ENCODE results near the gene ZNF239.

Gene ZNF239

DNA sequence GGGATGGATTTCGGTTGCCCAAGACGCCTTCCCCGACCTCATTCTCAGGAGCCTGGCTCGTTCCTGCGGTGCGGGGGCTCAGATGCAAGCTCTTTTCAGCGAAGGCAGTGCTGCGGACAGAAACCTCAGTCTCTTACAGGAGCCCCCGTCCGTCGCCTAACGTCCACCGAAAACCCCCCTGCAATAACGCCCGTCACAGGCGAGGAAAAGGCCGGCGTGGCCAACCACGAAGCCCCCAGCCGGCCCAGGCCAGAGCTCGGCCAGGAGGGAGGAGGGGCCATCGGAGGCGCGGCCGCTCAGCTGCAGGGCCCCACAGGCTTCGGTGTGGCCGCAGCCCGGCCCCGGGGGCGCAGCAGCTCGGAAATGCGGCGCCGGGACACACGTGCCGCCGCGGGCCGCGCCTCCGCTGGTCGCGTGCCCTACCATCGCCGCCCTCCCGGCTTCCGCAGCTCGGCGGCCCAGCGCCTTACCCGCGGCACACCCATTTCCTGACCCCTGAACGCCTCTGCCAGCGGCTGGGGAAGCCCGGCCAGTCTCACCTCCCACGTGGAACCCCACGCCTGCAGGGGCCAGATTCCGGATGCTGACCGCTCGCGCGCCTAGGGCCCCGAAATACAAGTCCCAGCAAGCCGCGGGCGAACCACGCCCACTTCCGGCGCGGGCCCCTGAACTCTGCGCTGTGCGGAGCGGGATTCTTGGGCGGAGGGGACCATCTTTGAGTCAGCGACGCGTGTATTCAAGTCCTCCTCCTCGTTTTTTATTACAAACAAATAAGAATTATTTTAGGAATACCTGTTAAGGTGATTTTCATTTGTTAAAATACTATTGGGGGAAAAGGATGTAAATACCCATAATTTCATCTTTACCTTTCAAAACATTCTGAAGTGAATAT lies at the start of gene ZNF239:
ZNF239 (minus strand) TSS at position 616 of the 892 bp plus-strand sequence. CDS start 16,537 bp downstream, outside the sequence.
- TF ChIP-seq, protein P1, sequence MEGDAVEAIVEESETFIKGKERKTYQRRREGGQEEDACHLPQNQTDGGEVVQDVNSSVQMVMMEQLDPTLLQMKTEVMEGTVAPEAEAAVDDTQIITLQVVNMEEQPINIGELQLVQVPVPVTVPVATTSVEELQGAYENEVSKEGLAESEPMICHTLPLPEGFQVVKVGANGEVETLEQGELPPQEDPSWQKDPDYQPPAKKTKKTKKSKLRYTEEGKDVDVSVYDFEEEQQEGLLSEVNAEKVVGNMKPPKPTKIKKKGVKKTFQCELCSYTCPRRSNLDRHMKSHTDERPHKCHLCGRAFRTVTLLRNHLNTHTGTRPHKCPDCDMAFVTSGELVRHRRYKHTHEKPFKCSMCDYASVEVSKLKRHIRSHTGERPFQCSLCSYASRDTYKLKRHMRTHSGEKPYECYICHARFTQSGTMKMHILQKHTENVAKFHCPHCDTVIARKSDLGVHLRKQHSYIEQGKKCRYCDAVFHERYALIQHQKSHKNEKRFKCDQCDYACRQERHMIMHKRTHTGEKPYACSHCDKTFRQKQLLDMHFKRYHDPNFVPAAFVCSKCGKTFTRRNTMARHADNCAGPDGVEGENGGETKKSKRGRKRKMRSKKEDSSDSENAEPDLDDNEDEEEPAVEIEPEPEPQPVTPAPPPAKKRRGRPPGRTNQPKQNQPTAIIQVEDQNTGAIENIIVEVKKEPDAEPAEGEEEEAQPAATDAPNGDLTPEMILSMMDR (IDR thresholded peaks at IDR 0.05; ENCODE audit: low read depth, low read length, missing control alignments) = no peak
- DNase-seq (ENCODE audit: low read depth) = peak; percentile 52
- H3K4me3 ChIP-seq (ENCODE audit: low read depth, low read length) = peak within 1 kb of the TSS; percentile 57
- in situ Hi-C loops (cut with HindIII; ENCODE audit: low sequenced_read_pairs) = no loop called here

DNA sequence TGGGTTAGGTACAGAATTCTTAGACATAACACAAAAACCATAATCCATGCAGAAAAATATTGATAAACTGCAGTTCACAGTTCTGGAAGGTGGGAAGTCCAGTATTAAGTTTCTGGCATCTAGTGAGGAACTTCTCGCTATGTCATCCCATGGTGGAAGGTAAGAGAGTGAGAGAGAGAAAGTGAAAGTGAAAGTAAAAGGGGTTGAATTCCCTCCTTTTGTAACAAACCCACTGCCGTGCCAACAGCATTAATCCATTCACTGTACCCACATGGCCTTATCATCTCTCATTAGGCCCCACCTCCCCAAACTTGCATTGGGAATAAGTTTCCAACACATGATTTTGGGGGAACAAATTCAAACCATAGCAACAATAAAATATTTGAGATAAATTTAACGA lies 48.9 kb upstream of the ZNF239 start:
- no peak for DNase-seq (ENCODE audit: low read depth)
- in situ Hi-C loops (cut with HindIII; ENCODE audit: low sequenced_read_pairs) = no loop called here
- H3K4me3 ChIP-seq (ENCODE audit: low read depth, low read length) = no peak overlapping the region
- TF ChIP-seq, protein P1 (IDR thresholded peaks at IDR 0.05; ENCODE audit: low read depth, low read length, missing control alignments) = no peak

DNA sequence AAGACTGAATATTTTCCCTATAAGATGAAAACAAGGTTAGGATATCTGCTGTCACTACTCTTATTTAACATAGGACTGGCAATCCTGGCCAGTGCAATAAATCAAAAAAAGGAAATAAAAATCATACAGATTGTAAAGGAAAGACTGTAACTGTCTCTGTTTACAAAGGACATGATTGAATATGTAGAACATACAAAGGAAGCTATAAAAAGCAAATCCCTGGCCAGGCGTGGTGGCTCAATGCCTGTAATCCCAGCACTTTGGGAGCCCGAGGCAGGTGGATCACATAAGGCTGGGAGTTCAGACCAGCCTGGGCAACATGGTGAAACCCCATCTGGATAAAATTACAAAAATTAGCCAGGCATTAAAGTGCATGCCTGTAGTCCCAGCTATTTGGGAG lies 47.6 kb upstream of the ZNF239 start:
- DNase-seq (ENCODE audit: low read depth) = no peak
- in situ Hi-C loops (cut with HindIII; ENCODE audit: low sequenced_read_pairs) = no loop called here
- no peak overlapping the region for H3K4me3 ChIP-seq (ENCODE audit: low read depth, low read length)
- TF ChIP-seq, protein P1 (IDR thresholded peaks at IDR 0.05; ENCODE audit: low read depth, low read length, missing control alignments) = no peak

DNA sequence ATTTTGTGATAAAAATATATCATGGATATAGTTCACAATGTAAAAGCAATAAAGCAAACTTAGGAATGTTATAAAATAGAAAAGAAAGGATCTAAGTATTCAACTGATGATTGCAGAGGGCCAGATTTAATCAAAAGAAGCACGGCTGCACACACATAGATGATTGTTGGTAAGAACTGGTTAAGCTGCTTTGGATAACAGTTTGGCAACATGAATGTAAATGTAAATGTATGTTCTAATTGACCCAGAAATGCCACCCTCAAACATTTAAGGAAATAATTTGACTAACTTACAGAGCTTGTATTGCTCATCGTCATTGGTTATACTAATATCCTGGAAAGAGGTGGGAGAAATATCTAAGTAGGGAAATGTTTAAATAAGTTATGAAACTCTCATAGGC lies 45.0 kb upstream of the ZNF239 start:
- TF ChIP-seq, protein P1 (IDR thresholded peaks at IDR 0.05; ENCODE audit: low read depth, low read length, missing control alignments) = no peak
- no peak overlapping the region for H3K4me3 ChIP-seq (ENCODE audit: low read depth, low read length)
- in situ Hi-C loops (cut with HindIII; ENCODE audit: low sequenced_read_pairs) = no loop called here
- DNase-seq (ENCODE audit: low read depth) = no peak

DNA sequence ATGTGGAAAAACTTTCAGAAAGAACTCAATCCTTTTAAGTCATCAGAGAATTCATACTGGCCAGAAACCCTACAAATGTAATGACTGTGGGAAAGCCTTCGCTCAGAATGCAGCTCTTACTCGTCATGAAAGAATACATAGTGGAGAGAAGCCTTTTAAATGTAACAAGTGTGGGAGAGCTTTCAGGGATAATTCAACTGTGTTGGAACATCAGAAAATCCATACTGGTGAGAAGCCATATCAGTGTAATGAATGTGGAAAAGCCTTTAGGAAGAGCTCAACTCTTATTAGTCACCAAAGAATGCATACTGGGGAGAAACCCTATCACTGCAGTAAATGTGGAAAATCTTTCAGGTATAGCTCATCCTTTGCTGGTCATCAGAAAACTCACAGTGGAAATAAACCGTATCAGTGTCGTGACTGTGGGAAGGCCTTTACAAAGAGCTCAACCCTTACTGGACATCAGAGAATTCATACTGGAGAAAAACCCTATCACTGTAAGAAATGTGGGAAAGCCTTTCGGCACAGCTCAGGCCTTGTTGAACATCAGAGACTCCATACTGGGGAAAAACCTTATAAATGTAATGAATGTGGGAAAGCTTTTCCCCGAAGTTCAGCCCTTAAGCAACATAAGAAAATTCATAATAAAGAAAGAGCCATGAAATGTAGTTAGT lies 42.4 kb upstream of the ZNF239 start:
- in situ Hi-C loops (cut with HindIII; ENCODE audit: low sequenced_read_pairs) = no loop called here
- no peak overlapping the region for H3K4me3 ChIP-seq (ENCODE audit: low read depth, low read length)
- TF ChIP-seq, protein P1 (IDR thresholded peaks at IDR 0.05; ENCODE audit: low read depth, low read length, missing control alignments) = no peak
- DNase-seq (ENCODE audit: low read depth) = no peak

DNA sequence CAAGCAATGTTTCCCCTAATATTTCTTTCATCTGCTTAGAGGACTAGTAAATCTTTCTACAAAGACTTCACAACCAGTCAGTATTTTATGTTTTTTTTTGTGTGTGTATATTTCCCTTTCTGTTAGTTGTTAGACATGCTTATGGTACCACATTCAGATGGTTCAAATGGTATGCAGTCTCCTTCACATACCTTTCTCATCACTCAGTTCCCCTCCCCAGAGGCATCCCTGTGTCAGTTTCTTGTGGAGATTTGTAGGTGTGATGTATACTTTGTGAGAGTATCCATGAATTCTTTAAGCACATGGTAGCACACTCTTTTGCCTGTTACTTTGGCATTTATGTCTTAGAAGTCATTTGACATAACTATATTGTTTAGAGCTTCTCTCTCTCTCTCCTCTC lies 36.2 kb upstream of the ZNF239 start:
- TF ChIP-seq, protein P1 (IDR thresholded peaks at IDR 0.05; ENCODE audit: low read depth, low read length, missing control alignments) = no peak
- in situ Hi-C loops (cut with HindIII; ENCODE audit: low sequenced_read_pairs) = no loop called here
- DNase-seq (ENCODE audit: low read depth) = no peak
- no peak overlapping the region for H3K4me3 ChIP-seq (ENCODE audit: low read depth, low read length)

Measured in astrocyte of the cerebellum (primary cell).